Heart left ventricle (tissue), 16 donors: ENCODE data around the gene ABCA10. TPM values are rescaled to one million over a fixed set of nuclear protein-coding genes. Genes with fewer than 3 reads are reported as not detected.

ENCODE experiments used
- ATAC-seq, 4 donors: fragments of 200-7000 bp; cut with Tn5 transposase; one replicate each; pipeline ENCODE4 v1.9.1; 2020 to 2022; ENCODE audit warnings: moderate library complexity in 4 of 4, mild to moderate bottlenecking in 3 of 4, moderate number of reproducible peaks in 1 of 4
- DNase-seq, 5 donors: peaks; one replicate each; pipeline ENCODE4 v3.0.0-alpha.2; 2020
- H3K27ac ChIP-seq, 12 donors: fragments of 200-600 bp; sonication (generic) in 4 of 12; one replicate each; pipeline versions ENCODE4 v1.5.0 to v1.8.0; 2016 to 2022; ENCODE audit warnings: mild to moderate bottlenecking in 2 of 12
- H3K27me3 ChIP-seq, 9 donors: fragments of 200-600 bp; sonication (generic) in 2 of 9; one replicate each; pipeline versions ENCODE4 v1.5.1 to v1.8.0; 2016 to 2022; ENCODE audit warnings: mild to moderate bottlenecking in 3 of 9
- H3K36me3 ChIP-seq, 9 donors: fragments of 200-600 bp; sonication (generic) in 2 of 9; one replicate each; pipeline versions ENCODE4 v1.5.0 to v1.8.0; 2018 to 2022; ENCODE audit warnings: mild to moderate bottlenecking in 2 of 9
- H3K4me1 ChIP-seq, 12 donors: fragments of 200-600 bp; sonication (generic) in 4 of 12; one replicate each; pipeline versions ENCODE4 v1.5.0 to v1.8.0; 2016 to 2022; ENCODE audit warnings: mild to moderate bottlenecking in 3 of 12
- H3K4me3 ChIP-seq, 12 donors: fragments of 200-600 bp; sonication (generic) in 4 of 12; one replicate each; pipeline versions ENCODE4 v1.5.0 to v1.8.0; 2017 to 2022; ENCODE audit warnings: mild to moderate bottlenecking in 9 of 12, moderate library complexity in 4 of 12
- H3K9me3 ChIP-seq, 12 donors: fragments of 200-600 bp; sonication (generic) in 4 of 12; one replicate each; pipeline versions ENCODE4 v1.5.0 to v1.8.0; 2016 to 2022; ENCODE audit warnings: mild to moderate bottlenecking in 1 of 12
- CTCF ChIP-seq, 12 donors: fragments of 200-600 bp; sonication (generic) in 4 of 12; IDR thresholded peaks; one replicate each; pipeline versions ENCODE4 v1.5.0 to v1.8.0; 2018 to 2022; ENCODE audit warnings: antibody characterized with exemption in 12 of 12, mild to moderate bottlenecking in 5 of 12
- POLR2A ChIP-seq, 2 donors: fragments of 450-650 bp; IDR thresholded peaks; one replicate each; pipeline ENCODE4 v1.6.1; 2017; ENCODE audit warnings: antibody characterized with exemption in 2 of 2, mild to moderate bottlenecking in 2 of 2, moderate library complexity in 2 of 2
- WGBS, 4 donors: extraction: QIAGEN DNeasy Blood & Tissue Kit in 2 of 4; methylation state at CpG; one replicate each; pipeline versions ENCODE4 v1.1.5 to v1.1.7; 2013 to 2018; 5-methylcytosine and 5-hydroxymethylcytosine counted together
- intact Hi-C, 10 donors: fragments of 100-400 bp; cut with DNase I; formaldehyde crosslinking; loops; one replicate each; pipeline versions ENCODE4 v1.11.1 to v1.14.2; 2022
- polyA plus RNA-seq, 2 donors: library from polyadenylated mRNA; stranded (reverse); fragments of 200-250 nt; gene quantifications; one replicate each; pipeline ENCODE4 v1.2.3, GENCODE V29; 2013
- total RNA-seq, 9 donors: library from RNA; depleted of rRNA in 2 of 9; stranded (reverse); fragments of >200 nt in 2 of 9; fragmentation: NEBNext Ultra II Directional in 3 of 9; extraction: Animal tissue kit (Norgen Biotek cat#: 25700) in 3 of 9; gene quantifications; one replicate each; pipeline versions ENCODE4 v1.1.0 to v1.2.4, GENCODE V29; 2016 to 2023
- donor health status: ischemic (EF 13 %, LVEDD 7.1; RV severe dilation, severe dysfunction).
- donor health status: healthy with polysubstance abuse.
- donor health status: DM: no; HTN: yes; CAD: no.
- donor health status: DM: no; HTN: no; CAD: no.
- donor health status: ischemic (EF 25% LVEDD 6.9; RV normal size, moderate dysfunction).
- donor health status: ischemic (EF 25% LVEDD 5.7; RV mildly dilated, moderate dysfunction).
- donor health status: healthy.
- donor health status: DM: yes; HTN: yes; CAD: no.
- donor health status: ischemic (EF 35%, LVEDD 5.7; RV mildly dilated, moderate dysfunction).
- donor health status: nonischemic (EF 11% LVEDD 7.7; RV severe dilation, severe dysfunction).
- donor health status: DM: yes; HTN: yes; CAD: no.
- donor health status: PGD.
- donor health status: ischemic (EF 29% LVEDD 5.4; RV normal size, mild dysfunction).
- donor health status: nonischemic (EF 23%, LVEDD 6.1; RV moderate dilation, normal function).

The ABCA10 gene
- total and polyA plus RNA-seq, 11 donors = 0.58 to 13.8 (median 2.0) TPM

GRCh38 chr17:69166957-69167356 is 61.7 kb downstream of the ABCA10 start:
- Histone ChIP-seq H3K27ac (no peak overlapping the region), H3K4me1 (peaks cover 0 to 8% (median 0%) of the 10 kb centered on the region in 12 donors), H3K36me3 (peaks cover 0 to 38% (median 0%) of the 10 kb centered on the region in 9 donors), H3K27me3 (no peaks in the 10 kb centered on the region), H3K4me3 (no peak overlapping the region), H3K9me3 (no peaks in the 10 kb centered on the region)
- ATAC-seq = no peak
- DNase-seq = no peak
- 81 to 92% (median 87%) methylated on average over 2 of the region's 2 CpGs for WGBS, 4 donors
- TF ChIP-seq CTCF (IDR thresholded peaks at IDR 0.05) (no peak), POLR2A (IDR thresholded peaks at IDR 0.05) (no peak)
- intact Hi-C loops = loop anchor here in 1 of 10 donors (10.0 kb wide), 1 partner anchor 62 kb away; no protein-coding TSS in a partner anchor

- no peak for TF ChIP-seq CTCF (IDR thresholded peaks at IDR 0.05)
- TF ChIP-seq POLR2A (IDR thresholded peaks at IDR 0.05) = no peak
- Histone ChIP-seq H3K36me3 (peaks cover 0 to 41% (median 0%) of the 10 kb centered on the region in 9 donors), H3K27ac (no peak overlapping the region), H3K9me3 (no peaks in the 10 kb centered on the region), H3K4me1 (peaks cover 0 to 8% (median 0%) of the 10 kb centered on the region in 12 donors), H3K4me3 (no peak overlapping the region), H3K27me3 (no peaks in the 10 kb centered on the region)
- ATAC-seq (no peak), DNase-seq (no peak)
- intact Hi-C loops = loop anchor here in 1 of 10 donors (10.0 kb wide), 1 partner anchor 59 kb away; no protein-coding TSS in a partner anchor
Observed at GRCh38 chr17:69164206-69164605, 64.4 kb downstream of the ABCA10 start.

GRCh38 chr17:69159418-69159817 is 69.2 kb downstream of the ABCA10 start:
- Histone ChIP-seq H3K36me3 (peaks cover 0 to 58% (median 0%) of the 10 kb centered on the region in 9 donors), H3K9me3 (peaks cover 0 to 5% (median 0%) of the 10 kb centered on the region in 12 donors), H3K27ac (no peak overlapping the region), H3K4me3 (no peak overlapping the region), H3K27me3 (no peaks in the 10 kb centered on the region), H3K4me1 (no peaks in the 10 kb centered on the region)
- DNase-seq = no peak
- intact Hi-C loops = no loop called here
- TF ChIP-seq CTCF (IDR thresholded peaks at IDR 0.05) (no peak), POLR2A (IDR thresholded peaks at IDR 0.05) (no peak)
- no peak for ATAC-seq

- intact Hi-C loops = no loop called here
- Histone ChIP-seq H3K4me3 (no peak overlapping the region), H3K36me3 (peaks cover 0 to 77% (median 5%) of the 10 kb centered on the region in 9 donors), H3K9me3 (peaks cover 0 to 5% (median 0%) of the 10 kb centered on the region in 12 donors), H3K27ac (no peak overlapping the region), H3K27me3 (no peaks in the 10 kb centered on the region), H3K4me1 (no peaks in the 10 kb centered on the region)
- ATAC-seq (no peak), DNase-seq (no peak)
- TF ChIP-seq CTCF (IDR thresholded peaks at IDR 0.05) (no peak), POLR2A (IDR thresholded peaks at IDR 0.05) (no peak)
- 83 to 97% (median 97%) methylated on average over 2 of the region's 2 CpGs for WGBS, 4 donors
Observed at GRCh38 chr17:69154267-69154666, 74.4 kb downstream of the ABCA10 start.
